ENCODE data around the gene PDCD6IP. TPM values are rescaled to one million over a fixed set of nuclear protein-coding genes. Genes with fewer than 3 reads are reported as not detected.

Gene PDCD6IP
- total RNA-seq, 3 donors from 2014 or later = 152 to 242 (median 204) TPM

GRCh38 chr3:33860373-33861050 lies 62.1 kb downstream of the PDCD6IP start:
- Histone ChIP-seq H3K4me3 (no peak overlapping the region), H3K27ac (no peak overlapping the region), H3K9me3 (no peaks in the 10 kb centered on the region), H3K27me3 (no peaks in the 10 kb centered on the region), H3K36me3 (peaks cover 6% of the 10 kb centered on the region), H3K4me1 (no peaks in the 10 kb centered on the region)
- intact Hi-C loops (cut with DNase I; ENCODE audit: low total_unique reads) = no loop called here
- TF ChIP-seq POLR2A (IDR thresholded peaks at IDR 0.05) (no peak), CTCF (IDR thresholded peaks at IDR 0.05) (no peak), POLR2AphosphoS5 (IDR thresholded peaks at IDR 0.05) (no peak)
- no peak for DNase-seq (ENCODE audit: low spot score in 2 of 2)

- no peak overlapping the region for H3K4me3 ChIP-seq
- H3K36me3 ChIP-seq = peaks cover 6% of the 10 kb centered on the region
- H3K27ac ChIP-seq = no peak overlapping the region
- no peak for TF ChIP-seq POLR2A (IDR thresholded peaks at IDR 0.05)
- TF ChIP-seq POLR2AphosphoS5 (IDR thresholded peaks at IDR 0.05) = no peak
- no peak for TF ChIP-seq CTCF (IDR thresholded peaks at IDR 0.05)
- DNase-seq (ENCODE audit: low spot score in 2 of 2) = no peak
- H3K4me1 ChIP-seq = no peaks in the 10 kb centered on the region
- H3K27me3 ChIP-seq = no peaks in the 10 kb centered on the region
- intact Hi-C loops (cut with DNase I; ENCODE audit: low total_unique reads) = no loop called here
- no peaks in the 10 kb centered on the region for H3K9me3 ChIP-seq
Measured at GRCh38 chr3:33865133-33865532, 66.7 kb downstream of the PDCD6IP start.

- Histone ChIP-seq H3K9me3 (no peaks in the 10 kb centered on the region), H3K36me3 (no peaks in the 10 kb centered on the region), H3K27ac (no peak overlapping the region), H3K27me3 (no peaks in the 10 kb centered on the region), H3K4me3 (no peak overlapping the region), H3K4me1 (no peaks in the 10 kb centered on the region)
- TF ChIP-seq CTCF (IDR thresholded peaks at IDR 0.05) (no peak), POLR2A (IDR thresholded peaks at IDR 0.05) (no peak), POLR2AphosphoS5 (IDR thresholded peaks at IDR 0.05) (no peak)
- DNase-seq (ENCODE audit: low spot score in 2 of 2) = no peak
- intact Hi-C loops (cut with DNase I; ENCODE audit: low total_unique reads) = no loop called here
Measured at GRCh38 chr3:33868309-33868708, 69.9 kb downstream of the PDCD6IP start.

GRCh38 chr3:33869977-33870376 lies 71.5 kb downstream of the PDCD6IP start:
- no peak for DNase-seq (ENCODE audit: low spot score in 2 of 2)
- intact Hi-C loops (cut with DNase I; ENCODE audit: low total_unique reads) = no loop called here
- Histone ChIP-seq H3K27me3 (no peaks in the 10 kb centered on the region), H3K9me3 (no peaks in the 10 kb centered on the region), H3K4me1 (no peaks in the 10 kb centered on the region), H3K4me3 (no peak overlapping the region), H3K36me3 (no peaks in the 10 kb centered on the region), H3K27ac (no peak overlapping the region)
- TF ChIP-seq POLR2AphosphoS5 (IDR thresholded peaks at IDR 0.05) (no peak), POLR2A (IDR thresholded peaks at IDR 0.05) (no peak), CTCF (IDR thresholded peaks at IDR 0.05) (no peak)

GRCh38 chr3:33874815-33875214 lies 76.4 kb downstream of the PDCD6IP start:
- Histone ChIP-seq H3K27me3 (no peaks in the 10 kb centered on the region), H3K36me3 (no peaks in the 10 kb centered on the region), H3K4me1 (no peaks in the 10 kb centered on the region), H3K4me3 (no peak overlapping the region), H3K9me3 (no peaks in the 10 kb centered on the region), H3K27ac (no peak overlapping the region)
- intact Hi-C loops (cut with DNase I; ENCODE audit: low total_unique reads) = no loop called here
- TF ChIP-seq POLR2A (IDR thresholded peaks at IDR 0.05) (no peak), CTCF (IDR thresholded peaks at IDR 0.05) (no peak), POLR2AphosphoS5 (IDR thresholded peaks at IDR 0.05) (no peak)
- no peak for DNase-seq (ENCODE audit: low spot score in 2 of 2)

Measured in breast epithelium (tissue), 4 donors.